ENCODE data around the gene SKP1.

- TF ChIP-seq POLR2A (IDR thresholded peaks at IDR 0.05): no peak
- TF ChIP-seq, protein P1, sequence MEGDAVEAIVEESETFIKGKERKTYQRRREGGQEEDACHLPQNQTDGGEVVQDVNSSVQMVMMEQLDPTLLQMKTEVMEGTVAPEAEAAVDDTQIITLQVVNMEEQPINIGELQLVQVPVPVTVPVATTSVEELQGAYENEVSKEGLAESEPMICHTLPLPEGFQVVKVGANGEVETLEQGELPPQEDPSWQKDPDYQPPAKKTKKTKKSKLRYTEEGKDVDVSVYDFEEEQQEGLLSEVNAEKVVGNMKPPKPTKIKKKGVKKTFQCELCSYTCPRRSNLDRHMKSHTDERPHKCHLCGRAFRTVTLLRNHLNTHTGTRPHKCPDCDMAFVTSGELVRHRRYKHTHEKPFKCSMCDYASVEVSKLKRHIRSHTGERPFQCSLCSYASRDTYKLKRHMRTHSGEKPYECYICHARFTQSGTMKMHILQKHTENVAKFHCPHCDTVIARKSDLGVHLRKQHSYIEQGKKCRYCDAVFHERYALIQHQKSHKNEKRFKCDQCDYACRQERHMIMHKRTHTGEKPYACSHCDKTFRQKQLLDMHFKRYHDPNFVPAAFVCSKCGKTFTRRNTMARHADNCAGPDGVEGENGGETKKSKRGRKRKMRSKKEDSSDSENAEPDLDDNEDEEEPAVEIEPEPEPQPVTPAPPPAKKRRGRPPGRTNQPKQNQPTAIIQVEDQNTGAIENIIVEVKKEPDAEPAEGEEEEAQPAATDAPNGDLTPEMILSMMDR (IDR thresholded peaks at IDR 0.05): no peak
Measured at GRCh38 chr5:134175921-134176510, 734 bp downstream of the SKP1 start.
